Activated CD4-positive, alpha-beta T cell treated with anti-CD3 and anti-CD28 coated beads for 36 hours (primary cell): ENCODE measurements around the gene DISP3. TPM values are rescaled to one million over a fixed set of nuclear protein-coding genes. Genes with fewer than 3 reads are reported as not detected.

Experiments used
- ATAC-seq: fragments of 200-7000 bp; cut with Tn5 transposase; one replicate; pipeline ENCODE4 v1.10.0; 2021; ENCODE audit warnings: mild to moderate bottlenecking, moderate library complexity
- CTCF ChIA-PET: fragments of 350-600 bp; sonication (Branson Sonifier 250); formaldehyde crosslinking; loops from one replicate; lab custom pipeline; 2021; ENCODE audit warnings: antibody characterized with exemption; lab: Charles Lee
- POLR2A ChIA-PET: fragments of 350-600 bp; sonication (Branson Sonifier 250); formaldehyde crosslinking; loops from one replicate; lab custom pipeline; 2021; ENCODE audit warnings: antibody characterized with exemption, inconsistent platforms; lab: Charles Lee
- DNase-seq: peaks from one replicate; pipeline ENCODE4 v3.0.0-alpha.2; 2020
- H3K27ac Mint-ChIP-seq: one replicate; pipeline ENCODE4 v1.8.0; 2021; ENCODE audit warnings: mixed read lengths
- H3K27me3 Mint-ChIP-seq: one replicate; pipeline ENCODE4 v1.8.0; 2021; ENCODE audit warnings: mixed read lengths
- H3K36me3 Mint-ChIP-seq: one replicate; pipeline ENCODE4 v1.8.0; 2021; ENCODE audit warnings: low read depth, mixed read lengths
- H3K4me1 Mint-ChIP-seq: one replicate; pipeline ENCODE4 v1.8.0; 2021; ENCODE audit warnings: mixed read lengths
- H3K4me3 Mint-ChIP-seq: one replicate; pipeline ENCODE4 v1.8.0; 2021; ENCODE audit warnings: mild to moderate bottlenecking, moderate library complexity, mixed read lengths
- H3K9me3 Mint-ChIP-seq: one replicate; pipeline ENCODE4 v1.8.0; 2021; ENCODE audit warnings: low read depth, mixed read lengths
- intact Hi-C, 2 experiments: fragments of 100-400 bp; cut with DNase I in 1 of 2; cut with micrococcal nuclease in 1 of 2; formaldehyde crosslinking; loops; one replicate each; pipeline versions ENCODE4 v1.14.2 to v1.15.1; 2022 to 2024; cut with DNase I, micrococcal nuclease
- total RNA-seq, 2 experiments: library from RNA; stranded (reverse); gene quantifications; one replicate each; pipeline ENCODE4 v1.2.3, GENCODE V29; 2021

The DISP3 gene
- under 1 TPM; 0.55 to 0.58 TPM for total RNA-seq

GRCh38 chr1:11478571-11479374 is at the start of gene DISP3:
TSS of gene DISP3 (plus strand) at chr1:11479155. CDS start at chr1:11500993, 21,838 bp downstream.
- peak; percentile 89 for ATAC-seq

GRCh38 chr1:11429226-11429625 is 49.7 kb upstream of the DISP3 start:
- no peak for ATAC-seq
- intact Hi-C loops = no loop called here
- H3K36me3 Mint-ChIP-seq = no peaks in the 10 kb centered on the region
- no peak for DNase-seq
- H3K27me3 Mint-ChIP-seq = no peaks in the 10 kb centered on the region
- no peaks in the 10 kb centered on the region for H3K4me1 Mint-ChIP-seq
- no peaks in the 10 kb centered on the region for H3K9me3 Mint-ChIP-seq
- POLR2A ChIA-PET = no interaction called here
- H3K27ac Mint-ChIP-seq = no peak overlapping the region
- no peak overlapping the region for H3K4me3 Mint-ChIP-seq
- CTCF ChIA-PET = no interaction called here

More at GRCh38 chr1:11478571-11479374, at the start of gene DISP3:
- peak within 1 kb of the TSS; percentile 53 for H3K4me3 Mint-ChIP-seq
- peaks cover 33% of the 10 kb centered on the region for H3K27me3 Mint-ChIP-seq
- no peaks in the 10 kb centered on the region for H3K36me3 Mint-ChIP-seq
- DNase-seq = peak; percentile 89
- H3K9me3 Mint-ChIP-seq = no peaks in the 10 kb centered on the region
- intact Hi-C loops = loop anchor here (1.0 to 2.0 kb wide), 4 partner anchors 164 to 328 kb away; partner anchors contain the start of genes AGTRAP (in 1 of the 2) and CLCN6 (in 1 of the 2)
- POLR2A ChIA-PET = no interaction called here
- peaks cover 5% of the 10 kb centered on the region for H3K4me1 Mint-ChIP-seq
- CTCF ChIA-PET = interaction anchor here (0.6 to 1.1 kb wide), 9 partner anchors 8 to 941 kb away, joined by 3 read pairs; partner anchors contain the start of genes CLCN6 and MTHFR
- H3K27ac Mint-ChIP-seq = no peak within 1 kb of the TSS

GRCh38 chr1:11429935-11430334 is 49.0 kb upstream of the DISP3 start:
- intact Hi-C loops = no loop called here
- DNase-seq = no peak
- no peaks in the 10 kb centered on the region for H3K36me3 Mint-ChIP-seq
- no peak overlapping the region for H3K4me3 Mint-ChIP-seq
- POLR2A ChIA-PET = no interaction called here
- ATAC-seq = no peak
- H3K9me3 Mint-ChIP-seq = no peaks in the 10 kb centered on the region
- no peaks in the 10 kb centered on the region for H3K27me3 Mint-ChIP-seq
- no peak overlapping the region for H3K27ac Mint-ChIP-seq
- H3K4me1 Mint-ChIP-seq = peaks cover under 1% of the 10 kb centered on the region
- CTCF ChIA-PET = no interaction called here

- DNase-seq (no peak), ATAC-seq (no peak)
- Mint-ChIP-seq H3K4me3 (no peak overlapping the region), H3K4me1 (peaks cover 9% of the 10 kb centered on the region), H3K27me3 (no peaks in the 10 kb centered on the region), H3K9me3 (no peaks in the 10 kb centered on the region), H3K27ac (no peak overlapping the region), H3K36me3 (no peaks in the 10 kb centered on the region)
- ChIA-PET POLR2A (no interaction called here), CTCF (no interaction called here)
- intact Hi-C loops = no loop called here
Measured at GRCh38 chr1:11431941-11432507, 46.9 kb upstream of the DISP3 start.

- peaks cover 9% of the 10 kb centered on the region for H3K4me1 Mint-ChIP-seq
- H3K27ac Mint-ChIP-seq = no peak overlapping the region
- DNase-seq (no peak), ATAC-seq (no peak)
- POLR2A ChIA-PET = no interaction called here
- H3K9me3 Mint-ChIP-seq = no peaks in the 10 kb centered on the region
- CTCF ChIA-PET = no interaction called here
- no peaks in the 10 kb centered on the region for H3K36me3 Mint-ChIP-seq
- intact Hi-C loops = no loop called here
- H3K4me3 Mint-ChIP-seq = no peak overlapping the region
- no peaks in the 10 kb centered on the region for H3K27me3 Mint-ChIP-seq
Measured at GRCh38 chr1:11432526-11432925, 46.4 kb upstream of the DISP3 start.

- intact Hi-C loops = no loop called here
- no peaks in the 10 kb centered on the region for H3K27me3 Mint-ChIP-seq
Measured at GRCh38 chr1:11434501-11434900, 44.5 kb upstream of the DISP3 start.

GRCh38 chr1:11434926-11435325 is 44.0 kb upstream of the DISP3 start:
- Mint-ChIP-seq H3K9me3 (no peaks in the 10 kb centered on the region), H3K36me3 (no peaks in the 10 kb centered on the region), H3K4me1 (peaks cover 9% of the 10 kb centered on the region), H3K27me3 (no peaks in the 10 kb centered on the region), H3K4me3 (no peak overlapping the region), H3K27ac (no peak overlapping the region)
- no peak for DNase-seq
- intact Hi-C loops = no loop called here
- POLR2A ChIA-PET = no interaction called here
- no peak for ATAC-seq
- CTCF ChIA-PET = interaction anchor here (0.8 kb wide), 1 partner anchor 9 kb away, joined by 3 read pairs; no protein-coding TSS in a partner anchor

More at GRCh38 chr1:11434501-11434900, 44.5 kb upstream of the DISP3 start:
- Mint-ChIP-seq H3K9me3 (no peaks in the 10 kb centered on the region), H3K27ac (no peak overlapping the region), H3K36me3 (no peaks in the 10 kb centered on the region), H3K4me3 (no peak overlapping the region), H3K4me1 (peaks cover 9% of the 10 kb centered on the region)
- CTCF ChIA-PET = no interaction called here
- no peak for DNase-seq
- no peak for ATAC-seq
- POLR2A ChIA-PET = no interaction called here

- Mint-ChIP-seq H3K27ac (no peak overlapping the region), H3K4me3 (no peak overlapping the region), H3K27me3 (no peaks in the 10 kb centered on the region), H3K4me1 (peaks cover 9% of the 10 kb centered on the region), H3K36me3 (no peaks in the 10 kb centered on the region), H3K9me3 (no peaks in the 10 kb centered on the region)
- ATAC-seq (no peak), DNase-seq (no peak)
- CTCF ChIA-PET = interaction anchor here (0.5 kb wide), 1 partner anchor 212 kb away, joined by 3 read pairs; no protein-coding TSS in a partner anchor
- POLR2A ChIA-PET = no interaction called here
- intact Hi-C loops = no loop called here
Measured at GRCh38 chr1:11438996-11439395, 40.0 kb upstream of the DISP3 start.

GRCh38 chr1:11441211-11441952 is 37.6 kb upstream of the DISP3 start:
- intact Hi-C loops = no loop called here
- no peaks in the 10 kb centered on the region for H3K9me3 Mint-ChIP-seq
- no peaks in the 10 kb centered on the region for H3K27me3 Mint-ChIP-seq
- DNase-seq (no peak), ATAC-seq (no peak)
- POLR2A ChIA-PET = no interaction called here
- peaks cover under 1% of the 10 kb centered on the region for H3K4me1 Mint-ChIP-seq
- H3K36me3 Mint-ChIP-seq = no peaks in the 10 kb centered on the region
- CTCF ChIA-PET = no interaction called here
- no peak overlapping the region for H3K4me3 Mint-ChIP-seq
- H3K27ac Mint-ChIP-seq = no peak overlapping the region

- POLR2A ChIA-PET = no interaction called here
- Mint-ChIP-seq H3K36me3 (no peaks in the 10 kb centered on the region), H3K4me3 (no peak overlapping the region), H3K9me3 (no peaks in the 10 kb centered on the region), H3K27me3 (no peaks in the 10 kb centered on the region), H3K27ac (no peak overlapping the region), H3K4me1 (no peaks in the 10 kb centered on the region)
- no peak for DNase-seq
- CTCF ChIA-PET = interaction anchor here (0.7 kb wide), 1 partner anchor 39 kb away, joined by 3 read pairs; no protein-coding TSS in a partner anchor
- intact Hi-C loops = no loop called here
- no peak for ATAC-seq
Measured at GRCh38 chr1:11443043-11443442, 35.9 kb upstream of the DISP3 start.

- Mint-ChIP-seq H3K36me3 (no peaks in the 10 kb centered on the region), H3K27me3 (no peaks in the 10 kb centered on the region), H3K4me1 (no peaks in the 10 kb centered on the region), H3K9me3 (no peaks in the 10 kb centered on the region), H3K27ac (no peak overlapping the region), H3K4me3 (no peak overlapping the region)
- DNase-seq = no peak
- intact Hi-C loops = no loop called here
- ChIA-PET POLR2A (interaction anchor here (0.6 kb wide), 1 partner anchor 112 kb away, joined by 5 read pairs; no protein-coding TSS in a partner anchor), CTCF (interaction anchor here (1.1 kb wide), 1 partner anchor 406 kb away, joined by 3 read pairs; no protein-coding TSS in a partner anchor)
- no peak for ATAC-seq
Measured at GRCh38 chr1:11443961-11444658, 34.8 kb upstream of the DISP3 start.
